ENCODE results near the gene KLK14.

Gene KLK14

GRCh38 chr19:51081476-51081875 lies 1.2 kb downstream of the KLK14 start:
- Histone ChIP-seq H3K27me3 (ENCODE audit: low read depth, low read length) (no peaks in the 10 kb centered on the region), H3K36me3 (ENCODE audit: control insufficient read depth in 1 of 2, insufficient read depth in 2 of 2, low read length in 2 of 2) (no peaks in the 10 kb centered on the region), H3K27ac (ENCODE audit: low read length) (no peak overlapping the region), H3K4me1 (ENCODE audit: control insufficient read depth in 1 of 2, insufficient read depth in 2 of 2, low read length in 2 of 2) (no peaks in the 10 kb centered on the region), H3K4me3 (ENCODE audit: low read depth in 1 of 2, low read length in 2 of 2) (no peak overlapping the region), H3K9me3 (ENCODE audit: control insufficient read depth in 1 of 2, low read length in 2 of 2) (no peaks in the 10 kb centered on the region)

- H3K9me3 ChIP-seq (ENCODE audit: control insufficient read depth in 1 of 2, low read length in 2 of 2): no peaks in the 10 kb centered on the region
- H3K4me3 ChIP-seq (ENCODE audit: low read depth in 1 of 2, low read length in 2 of 2): no peak overlapping the region
- no peak overlapping the region for H3K27ac ChIP-seq (ENCODE audit: low read length)
- H3K4me1 ChIP-seq (ENCODE audit: control insufficient read depth in 1 of 2, insufficient read depth in 2 of 2, low read length in 2 of 2): no peaks in the 10 kb centered on the region
- no peaks in the 10 kb centered on the region for H3K36me3 ChIP-seq (ENCODE audit: control insufficient read depth in 1 of 2, insufficient read depth in 2 of 2, low read length in 2 of 2)
- H3K27me3 ChIP-seq (ENCODE audit: low read depth, low read length): no peaks in the 10 kb centered on the region
Observed at GRCh38 chr19:51079481-51080110, 3.1 kb downstream of the KLK14 start.

GRCh38 chr19:51078731-51079130 lies 4.0 kb downstream of the KLK14 start:
- Histone ChIP-seq H3K9me3 (ENCODE audit: control insufficient read depth in 1 of 2, low read length in 2 of 2) (no peaks in the 10 kb centered on the region), H3K27me3 (ENCODE audit: low read depth, low read length) (no peaks in the 10 kb centered on the region), H3K4me3 (ENCODE audit: low read depth in 1 of 2, low read length in 2 of 2) (no peak overlapping the region), H3K36me3 (ENCODE audit: control insufficient read depth in 1 of 2, insufficient read depth in 2 of 2, low read length in 2 of 2) (no peaks in the 10 kb centered on the region), H3K27ac (ENCODE audit: low read length) (no peak overlapping the region), H3K4me1 (ENCODE audit: control insufficient read depth in 1 of 2, insufficient read depth in 2 of 2, low read length in 2 of 2) (no peaks in the 10 kb centered on the region)

- Histone ChIP-seq H3K36me3 (ENCODE audit: control insufficient read depth in 1 of 2, insufficient read depth in 2 of 2, low read length in 2 of 2) (no peaks in the 10 kb centered on the region), H3K27me3 (ENCODE audit: low read depth, low read length) (no peaks in the 10 kb centered on the region), H3K4me1 (ENCODE audit: control insufficient read depth in 1 of 2, insufficient read depth in 2 of 2, low read length in 2 of 2) (no peaks in the 10 kb centered on the region), H3K27ac (ENCODE audit: low read length) (no peak overlapping the region), H3K9me3 (ENCODE audit: control insufficient read depth in 1 of 2, low read length in 2 of 2) (peaks cover 0 to 6% of the 10 kb centered on the region in 2 donors), H3K4me3 (ENCODE audit: low read depth in 1 of 2, low read length in 2 of 2) (no peak overlapping the region)
Observed at GRCh38 chr19:51078104-51078503, 4.6 kb downstream of the KLK14 start.

GRCh38 chr19:51076631-51077213 lies 6.0 kb downstream of the KLK14 start:
- H3K27ac ChIP-seq (ENCODE audit: low read length): no peak overlapping the region
- H3K4me1 ChIP-seq (ENCODE audit: control insufficient read depth in 1 of 2, insufficient read depth in 2 of 2, low read length in 2 of 2): no peaks in the 10 kb centered on the region
- no peaks in the 10 kb centered on the region for H3K36me3 ChIP-seq (ENCODE audit: control insufficient read depth in 1 of 2, insufficient read depth in 2 of 2, low read length in 2 of 2)
- no peak overlapping the region for H3K4me3 ChIP-seq (ENCODE audit: low read depth in 1 of 2, low read length in 2 of 2)
- H3K9me3 ChIP-seq (ENCODE audit: control insufficient read depth in 1 of 2, low read length in 2 of 2): peaks cover 0 to 6% of the 10 kb centered on the region in 2 donors
- no peaks in the 10 kb centered on the region for H3K27me3 ChIP-seq (ENCODE audit: low read depth, low read length)

DNA sequence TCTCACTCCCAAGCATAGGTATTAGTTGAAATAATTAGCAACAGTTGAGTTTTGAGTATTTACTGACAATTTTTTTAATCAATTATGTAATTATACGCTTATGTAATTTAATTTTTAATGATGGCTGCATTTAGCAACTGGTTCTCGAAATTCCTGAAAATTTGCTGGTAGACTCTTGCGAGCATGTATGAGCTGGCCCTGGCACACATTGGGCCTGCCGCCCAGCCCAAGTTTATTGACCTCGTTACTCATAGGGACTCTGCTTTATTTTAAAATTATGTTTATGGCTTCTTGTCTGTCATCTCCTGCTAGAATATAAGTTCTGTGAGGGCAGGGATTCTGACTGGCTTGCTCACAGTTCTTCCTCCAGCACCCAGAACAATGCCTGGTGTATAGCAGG lies 6.7 kb downstream of the KLK14 start:
- Histone ChIP-seq H3K4me3 (ENCODE audit: low read depth in 1 of 2, low read length in 2 of 2) (no peak overlapping the region), H3K27ac (ENCODE audit: low read length) (no peak overlapping the region), H3K36me3 (ENCODE audit: control insufficient read depth in 1 of 2, insufficient read depth in 2 of 2, low read length in 2 of 2) (no peaks in the 10 kb centered on the region), H3K9me3 (ENCODE audit: control insufficient read depth in 1 of 2, low read length in 2 of 2) (peaks cover 0 to 6% of the 10 kb centered on the region in 2 donors), H3K4me1 (ENCODE audit: control insufficient read depth in 1 of 2, insufficient read depth in 2 of 2, low read length in 2 of 2) (no peaks in the 10 kb centered on the region), H3K27me3 (ENCODE audit: low read depth, low read length) (no peaks in the 10 kb centered on the region)

- Histone ChIP-seq H3K27me3 (ENCODE audit: low read depth, low read length) (no peaks in the 10 kb centered on the region), H3K4me3 (ENCODE audit: low read depth in 1 of 2, low read length in 2 of 2) (no peak overlapping the region), H3K9me3 (ENCODE audit: control insufficient read depth in 1 of 2, low read length in 2 of 2) (peaks cover 0 to 6% of the 10 kb centered on the region in 2 donors), H3K27ac (ENCODE audit: low read length) (no peak overlapping the region), H3K36me3 (ENCODE audit: control insufficient read depth in 1 of 2, insufficient read depth in 2 of 2, low read length in 2 of 2) (no peaks in the 10 kb centered on the region), H3K4me1 (ENCODE audit: control insufficient read depth in 1 of 2, insufficient read depth in 2 of 2, low read length in 2 of 2) (no peaks in the 10 kb centered on the region)
Observed at GRCh38 chr19:51071095-51071405, 11.6 kb downstream of the KLK14 start.

DNA sequence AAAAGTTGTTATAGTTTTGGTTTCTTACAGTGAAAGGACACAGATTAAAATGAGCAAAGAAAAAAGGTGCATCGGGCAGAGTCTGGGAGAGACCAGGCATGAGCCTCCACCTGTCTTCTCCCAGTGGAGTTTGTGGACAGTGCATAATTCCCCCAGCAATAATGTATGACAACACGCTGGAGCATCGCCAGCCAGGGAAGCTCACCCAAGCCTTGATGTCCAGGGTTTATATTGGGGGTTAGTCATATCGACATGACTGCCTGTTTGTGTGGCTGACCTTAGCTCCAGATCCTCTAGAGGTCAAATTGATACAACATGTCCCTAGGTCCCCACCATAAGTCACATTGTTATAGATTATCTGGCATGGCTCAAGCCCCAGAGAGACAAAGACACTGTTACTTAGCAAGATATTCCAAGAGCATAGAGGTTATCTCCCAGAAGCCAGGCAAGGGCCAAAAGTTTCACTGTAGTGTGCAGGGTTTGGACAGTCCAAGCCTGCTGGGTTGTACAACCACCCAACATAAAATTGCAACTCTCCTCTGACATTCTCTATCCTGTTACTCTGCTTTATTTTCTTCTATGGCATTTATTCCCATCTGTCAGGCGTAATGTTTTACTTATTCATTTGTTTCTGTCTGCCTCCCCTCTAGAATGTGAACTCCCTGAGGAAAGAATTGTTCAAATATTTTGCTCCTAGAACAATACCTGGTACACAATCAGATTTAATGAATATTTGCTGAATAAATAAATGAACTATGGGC lies 12.2 kb downstream of the KLK14 start:
- Histone ChIP-seq H3K27ac (ENCODE audit: low read length) (no peak overlapping the region), H3K36me3 (ENCODE audit: control insufficient read depth in 1 of 2, insufficient read depth in 2 of 2, low read length in 2 of 2) (no peaks in the 10 kb centered on the region), H3K4me3 (ENCODE audit: low read depth in 1 of 2, low read length in 2 of 2) (no peak overlapping the region), H3K27me3 (ENCODE audit: low read depth, low read length) (peaks cover 2% of the 10 kb centered on the region), H3K4me1 (ENCODE audit: control insufficient read depth in 1 of 2, insufficient read depth in 2 of 2, low read length in 2 of 2) (no peaks in the 10 kb centered on the region), H3K9me3 (ENCODE audit: control insufficient read depth in 1 of 2, low read length in 2 of 2) (peaks cover 0 to 6% of the 10 kb centered on the region in 2 donors)

DNA sequence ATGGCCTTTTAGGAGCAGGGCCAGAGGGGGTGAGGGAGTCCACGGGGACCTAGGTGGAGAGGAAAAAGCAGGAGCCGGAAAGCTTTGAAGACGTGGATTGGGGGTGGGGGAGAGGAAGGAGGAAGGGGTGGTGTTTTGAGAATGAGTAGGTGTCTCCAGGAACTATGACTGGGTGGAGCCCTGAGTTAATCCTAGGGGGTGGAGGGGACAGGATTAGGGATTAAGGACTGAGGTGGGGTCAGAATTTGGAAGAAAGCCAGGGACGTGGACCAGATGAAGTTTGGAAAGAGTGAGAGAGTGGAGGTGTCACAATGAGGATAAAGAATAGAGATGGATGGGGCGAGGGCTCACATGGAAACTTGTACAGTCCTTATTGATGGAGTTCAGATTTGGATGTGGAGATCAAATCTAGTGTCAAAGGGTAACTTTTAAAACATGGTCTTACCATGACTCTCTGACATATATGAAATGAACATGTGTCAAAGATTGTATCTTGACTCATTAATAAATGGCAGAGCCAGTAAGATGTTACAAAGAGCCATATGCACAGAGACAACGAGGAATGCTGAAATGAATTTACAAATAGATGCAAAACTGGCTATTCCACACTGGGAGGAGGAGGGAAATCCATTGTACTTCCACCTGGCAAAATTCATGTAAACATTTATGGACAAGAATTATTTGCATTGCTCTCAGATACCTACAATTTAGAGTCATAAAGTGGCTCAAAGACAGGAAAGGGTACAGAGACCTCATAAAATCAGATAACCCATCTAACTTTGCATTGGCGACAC lies 16.1 kb downstream of the KLK14 start:
- H3K27ac ChIP-seq (ENCODE audit: low read length): no peak overlapping the region
- peaks cover 0 to 3% of the 10 kb centered on the region in 2 donors for H3K4me1 ChIP-seq (ENCODE audit: control insufficient read depth in 1 of 2, insufficient read depth in 2 of 2, low read length in 2 of 2)
- peaks cover 18% of the 10 kb centered on the region for H3K27me3 ChIP-seq (ENCODE audit: low read depth, low read length)
- H3K4me3 ChIP-seq (ENCODE audit: low read depth in 1 of 2, low read length in 2 of 2): no peak overlapping the region
- H3K36me3 ChIP-seq (ENCODE audit: control insufficient read depth in 1 of 2, insufficient read depth in 2 of 2, low read length in 2 of 2): no peaks in the 10 kb centered on the region
- no peaks in the 10 kb centered on the region for H3K9me3 ChIP-seq (ENCODE audit: control insufficient read depth in 1 of 2, low read length in 2 of 2)

GRCh38 chr19:51065221-51065960 lies 17.3 kb downstream of the KLK14 start:
- H3K27me3 ChIP-seq (ENCODE audit: low read depth, low read length): peaks cover 18% of the 10 kb centered on the region
- H3K9me3 ChIP-seq (ENCODE audit: control insufficient read depth in 1 of 2, low read length in 2 of 2): no peaks in the 10 kb centered on the region
- no peaks in the 10 kb centered on the region for H3K36me3 ChIP-seq (ENCODE audit: control insufficient read depth in 1 of 2, insufficient read depth in 2 of 2, low read length in 2 of 2)
- H3K27ac ChIP-seq (ENCODE audit: low read length): no peak overlapping the region
- peaks cover 0 to 3% of the 10 kb centered on the region in 2 donors for H3K4me1 ChIP-seq (ENCODE audit: control insufficient read depth in 1 of 2, insufficient read depth in 2 of 2, low read length in 2 of 2)
- H3K4me3 ChIP-seq (ENCODE audit: low read depth in 1 of 2, low read length in 2 of 2): no peak overlapping the region
